GM12864 (cell line): ENCODE results near the gene S100A11.

Experiments used
- DNase-seq: peaks from one replicate; pipeline ENCODE4 v3.0.0-alpha.2; 2011; ENCODE audit warnings: low read depth
- H3K4me3 ChIP-seq: 2 replicates; pipeline ENCODE4 v1.5.1; 2011; ENCODE audit warnings: mild to moderate bottlenecking, low read depth, low read length, control low read depth
- TF ChIP-seq, protein P1 (sequence below): IDR thresholded peaks from 2 replicates; pipeline ENCODE4 v1.5.1; 2011; ENCODE audit warnings: low read depth, mild to moderate bottlenecking, moderate library complexity, low read length, control low read depth, inconsistent platforms; ENCODE audit errors: missing control alignments

S100A11 gene

DNA sequence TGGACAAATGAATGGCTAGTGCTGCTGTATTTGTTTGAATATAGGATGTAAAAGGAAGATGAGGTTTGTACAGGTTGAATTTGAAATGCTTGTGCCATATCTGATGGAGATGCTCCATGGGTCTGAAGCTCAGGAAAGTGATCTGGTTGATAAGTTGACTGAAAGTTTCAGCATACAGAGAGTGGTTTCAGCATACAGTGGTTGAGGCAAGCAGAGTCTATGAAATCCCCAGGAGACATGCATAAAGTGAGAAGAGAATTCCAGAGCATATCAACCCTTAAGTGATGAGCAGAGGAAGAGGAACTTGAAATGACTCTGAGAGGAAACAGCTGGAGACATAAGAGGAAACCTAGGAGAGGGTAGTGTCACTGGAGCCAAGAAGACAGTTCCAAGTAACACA, 30.3 kb upstream of the S100A11 start:
- no peak overlapping the region for H3K4me3 ChIP-seq
- DNase-seq, result no peak
- TF ChIP-seq, protein P1, sequence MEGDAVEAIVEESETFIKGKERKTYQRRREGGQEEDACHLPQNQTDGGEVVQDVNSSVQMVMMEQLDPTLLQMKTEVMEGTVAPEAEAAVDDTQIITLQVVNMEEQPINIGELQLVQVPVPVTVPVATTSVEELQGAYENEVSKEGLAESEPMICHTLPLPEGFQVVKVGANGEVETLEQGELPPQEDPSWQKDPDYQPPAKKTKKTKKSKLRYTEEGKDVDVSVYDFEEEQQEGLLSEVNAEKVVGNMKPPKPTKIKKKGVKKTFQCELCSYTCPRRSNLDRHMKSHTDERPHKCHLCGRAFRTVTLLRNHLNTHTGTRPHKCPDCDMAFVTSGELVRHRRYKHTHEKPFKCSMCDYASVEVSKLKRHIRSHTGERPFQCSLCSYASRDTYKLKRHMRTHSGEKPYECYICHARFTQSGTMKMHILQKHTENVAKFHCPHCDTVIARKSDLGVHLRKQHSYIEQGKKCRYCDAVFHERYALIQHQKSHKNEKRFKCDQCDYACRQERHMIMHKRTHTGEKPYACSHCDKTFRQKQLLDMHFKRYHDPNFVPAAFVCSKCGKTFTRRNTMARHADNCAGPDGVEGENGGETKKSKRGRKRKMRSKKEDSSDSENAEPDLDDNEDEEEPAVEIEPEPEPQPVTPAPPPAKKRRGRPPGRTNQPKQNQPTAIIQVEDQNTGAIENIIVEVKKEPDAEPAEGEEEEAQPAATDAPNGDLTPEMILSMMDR, result no peak

DNA sequence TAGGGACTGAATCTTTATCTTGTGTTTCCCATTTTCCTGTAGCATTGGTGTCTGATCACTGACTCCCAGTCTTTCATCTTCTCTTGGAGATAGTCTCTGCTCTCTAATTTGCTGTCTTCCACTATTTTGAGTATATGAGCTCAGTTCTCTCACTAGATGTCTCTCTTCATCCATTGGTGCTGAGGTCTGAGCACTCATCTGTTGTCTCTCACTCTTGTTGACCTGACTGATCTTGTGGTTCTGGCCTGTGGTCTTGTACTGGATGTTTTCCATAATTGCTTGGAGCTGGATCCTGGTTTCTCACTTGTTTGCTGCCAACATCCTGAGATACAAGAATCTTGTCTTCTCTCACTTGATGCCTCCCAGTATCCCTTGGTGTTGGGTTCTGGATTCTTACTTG, 25.1 kb upstream of the S100A11 start:
- DNase-seq, result no peak
- H3K4me3 ChIP-seq, result no peak overlapping the region
- TF ChIP-seq, protein P1, result no peak

DNA sequence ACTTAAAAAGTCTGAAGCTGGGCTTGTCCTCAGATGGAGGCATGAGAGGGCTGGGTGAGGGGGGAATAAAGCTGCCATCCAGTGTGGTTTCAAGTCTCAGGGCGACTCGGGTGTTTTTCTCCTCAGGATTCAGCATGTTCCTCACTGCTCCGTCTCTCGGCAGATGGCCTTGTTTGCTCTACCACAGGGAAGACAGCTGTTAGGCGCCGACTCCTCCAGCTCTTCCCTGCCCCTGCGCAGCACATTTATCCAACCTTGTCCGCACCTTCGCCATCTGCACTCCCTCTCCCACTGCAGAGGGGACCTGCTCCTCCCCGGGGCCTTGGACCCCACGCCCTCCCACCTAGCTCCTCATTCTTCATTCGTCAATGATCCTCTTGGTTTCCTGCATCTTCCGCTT, 16.6 kb upstream of the S100A11 start:
- no peak overlapping the region for H3K4me3 ChIP-seq
- DNase-seq, result no peak
- TF ChIP-seq, protein P1, result no peak

DNA sequence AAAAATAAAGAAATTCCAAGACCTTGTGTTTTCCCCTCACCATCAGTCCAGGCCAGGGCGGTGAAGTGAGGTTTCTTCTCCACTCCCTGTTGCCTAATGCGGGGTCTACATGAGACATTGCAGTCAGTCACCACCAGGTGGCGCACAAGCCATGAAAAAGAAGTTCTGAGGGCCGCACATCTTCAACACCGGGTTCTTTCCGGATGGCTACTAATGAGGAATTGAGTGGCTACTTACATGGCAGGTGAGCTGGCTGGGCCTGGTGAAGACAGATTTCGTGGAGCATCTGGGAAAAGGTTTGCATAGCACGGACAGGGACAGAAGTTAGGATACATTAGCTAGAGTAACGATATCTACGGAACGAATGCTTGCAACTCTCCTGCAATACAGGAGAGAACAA, 15.8 kb upstream of the S100A11 start:
- peak; percentile 43 for DNase-seq
- TF ChIP-seq, protein P1, result peak; percentile 90
- no peak overlapping the region for H3K4me3 ChIP-seq

GRCh38 chr1:152050886-152051675, 14.3 kb upstream of the S100A11 start:
- TF ChIP-seq, protein P1, result no peak
- DNase-seq, result no peak

GRCh38 chr1:152049291-152050083, 12.7 kb upstream of the S100A11 start:
- DNase-seq, result no peak
- no peak overlapping the region for H3K4me3 ChIP-seq
- TF ChIP-seq, protein P1, result no peak

More at GRCh38 chr1:152050886-152051675, 14.3 kb upstream of the S100A11 start:
- no peak overlapping the region for H3K4me3 ChIP-seq
